K562 (cell line): ENCODE results near the gene ACTN4. TPM values are rescaled to one million over a fixed set of nuclear protein-coding genes. Genes with fewer than 3 reads are reported as not detected.
A peak's percentile ranks its signal among the peaks of the same experiment; 100 is the strongest.

ENCODE experiments used
- CBFA2T3 ChIP-seq: fragments of 450-650 bp; IDR thresholded peaks from 2 replicates; pipeline ENCODE4 v1.6.1; 2017
- CHD7 ChIP-seq: fragments of 200-600 bp; sonication (generic); IDR thresholded peaks from one replicate; pipeline ENCODE4 v1.6.1; 2012; ENCODE audit warnings: mild to moderate bottlenecking, low read depth, low read length, inconsistent platforms
- EP400 ChIP-seq: fragments of 450-650 bp; IDR thresholded peaks from 2 replicates; pipeline ENCODE4 v1.6.1; 2017; ENCODE audit warnings: antibody characterized with exemption, mild to moderate bottlenecking, moderate library complexity
- ERF ChIP-seq: fragments of 450-650 bp; formaldehyde crosslinking; IDR thresholded peaks from 2 replicates; pipeline ENCODE4 v1.4.0; 2020; ENCODE audit warnings: mild to moderate bottlenecking, mixed read lengths
- GATA2 ChIP-seq: sonication (generic); formaldehyde crosslinking; IDR thresholded peaks from 2 replicates; pipeline ENCODE4 v1.4.0; 2020; ENCODE audit warnings: mild to moderate bottlenecking, missing genetic modification reagents
- KAT2B ChIP-seq: IDR thresholded peaks from one replicate; pipeline ENCODE4 v1.6.1; 2012; ENCODE audit warnings: low read depth, mild to moderate bottlenecking, control low read depth, inconsistent platforms, low read length, moderate library complexity
- MAFG ChIP-seq: fragments of 450-650 bp; conservative IDR thresholded peaks from 2 replicates; pipeline ENCODE4 v1.6.1; 2016; ENCODE audit warnings: missing genetic modification characterization, missing compliant biosample characterization
- NFE2L1 ChIP-seq: fragments of 450-650 bp; IDR thresholded peaks from 2 replicates; pipeline ENCODE4 v1.6.1; 2016; ENCODE audit warnings: missing genetic modification characterization, low read depth, mild to moderate bottlenecking, missing compliant biosample characterization, moderate library complexity, borderline replicate concordance
- NFYB ChIP-seq: IDR thresholded peaks from 2 replicates; pipeline ENCODE4 v1.6.1; 2011; ENCODE audit warnings: mild to moderate bottlenecking, moderate library complexity; ENCODE audit not compliant: insufficient read length; ENCODE audit errors: extremely low read depth
- TAF1 ChIP-seq: IDR thresholded peaks from 2 replicates; pipeline ENCODE4 v1.6.1; 2011; ENCODE audit warnings: mild to moderate bottlenecking, low read length, moderate library complexity; ENCODE audit not compliant: insufficient read depth, control insufficient read depth, severe bottlenecking; ENCODE audit errors: extremely low read depth
- U2AF2 ChIP-seq: fragments of 200-400 bp; formaldehyde crosslinking; optimal IDR thresholded peaks from 2 replicates; pipeline ENCODE3; 2017; ENCODE audit warnings: low read depth, mild to moderate bottlenecking, low read length
- WHSC1 ChIP-seq: IDR thresholded peaks from one replicate; pipeline ENCODE4 v1.6.1; 2012; ENCODE audit warnings: low read length, control low read depth, inconsistent platforms
- ZNF512 ChIP-seq: IDR thresholded peaks from 2 replicates; pipeline ENCODE4 v1.6.1; 2016; ENCODE audit warnings: missing genetic modification characterization, missing compliant biosample characterization
- polyA plus RNA-seq, 8 experiments: library from polyadenylated mRNA; depleted of rRNA in 4 of 8; stranded (reverse) in 5 of 8; unstranded in 3 of 8; fragments of >200 nt; fragmentation: Nextera tagmentation in 2 of 8; fragmentation: Illumina TruSeq in 1 of 8; extraction: Ambion mirVana in 2 of 8; extraction: Trizol in 1 of 8; gene quantifications; 2 replicates each; pipeline versions ENCODE4 v1.2.1 to v1.2.3, GENCODE V29; 2011 to 2014; ENCODE audit warnings: inconsistent platforms in 1 of 8, missing spikeins in 1 of 8
- total RNA-seq, 7 experiments: library from RNA; depleted of rRNA in 6 of 7; stranded (reverse); fragments of >200 nt in 6 of 7; fragmentation: Illumina TruSeq in 2 of 7; extraction: Trizol in 2 of 7; gene quantifications; 2 replicates each; pipeline versions ENCODE4 v1.2.1 to v1.2.3, GENCODE V29; 2011 to 2021; ENCODE audit warnings: low replicate concordance in 1 of 7
- TF ChIP-seq, protein P1 (sequence below): fragments of 450-650 bp; IDR thresholded peaks from 2 replicates; pipeline ENCODE4 v1.6.1; 2016; ENCODE audit warnings: mild to moderate bottlenecking

The ACTN4 gene
- total and polyA plus RNA-seq, 9 of the 15 experiments (the other 6 are each of a cell fraction or from before 2014, with no cell fraction given), result 3.1 to 385 (median 125) TPM

DNA sequence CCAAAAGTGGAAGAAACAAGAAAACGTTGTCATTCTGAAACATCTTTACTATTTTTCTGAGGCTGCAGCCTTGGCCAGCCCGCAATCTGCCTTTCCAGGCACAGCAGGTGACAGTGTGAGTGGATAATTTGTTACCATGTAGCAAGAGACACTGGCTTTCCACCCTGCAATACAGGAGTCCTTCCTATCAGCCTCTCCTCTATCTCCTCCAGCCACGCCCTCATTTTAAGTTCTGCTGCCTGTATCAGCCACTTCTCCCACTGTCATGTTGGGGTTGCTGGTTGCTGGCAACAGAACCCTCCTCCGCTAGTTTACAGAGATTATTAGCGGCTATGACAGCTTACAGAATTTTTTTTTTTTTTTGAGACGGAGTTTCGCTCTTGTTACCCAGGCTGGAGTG is 133.6 kb downstream of the ACTN4 start (continued):
- TF ChIP-seq ZNF512 (tag), result no peak
- TF ChIP-seq TAF1, result no peak
- no peak for TF ChIP-seq U2AF2
- no peak for TF ChIP-seq MAFG (tag)
- TF ChIP-seq ERF (CRISPR knock-in tag), result no peak
- TF ChIP-seq NFYB, result no peak
- no peak for TF ChIP-seq NFE2L1
- TF ChIP-seq KAT2B, result no peak
- TF ChIP-seq, protein P1, sequence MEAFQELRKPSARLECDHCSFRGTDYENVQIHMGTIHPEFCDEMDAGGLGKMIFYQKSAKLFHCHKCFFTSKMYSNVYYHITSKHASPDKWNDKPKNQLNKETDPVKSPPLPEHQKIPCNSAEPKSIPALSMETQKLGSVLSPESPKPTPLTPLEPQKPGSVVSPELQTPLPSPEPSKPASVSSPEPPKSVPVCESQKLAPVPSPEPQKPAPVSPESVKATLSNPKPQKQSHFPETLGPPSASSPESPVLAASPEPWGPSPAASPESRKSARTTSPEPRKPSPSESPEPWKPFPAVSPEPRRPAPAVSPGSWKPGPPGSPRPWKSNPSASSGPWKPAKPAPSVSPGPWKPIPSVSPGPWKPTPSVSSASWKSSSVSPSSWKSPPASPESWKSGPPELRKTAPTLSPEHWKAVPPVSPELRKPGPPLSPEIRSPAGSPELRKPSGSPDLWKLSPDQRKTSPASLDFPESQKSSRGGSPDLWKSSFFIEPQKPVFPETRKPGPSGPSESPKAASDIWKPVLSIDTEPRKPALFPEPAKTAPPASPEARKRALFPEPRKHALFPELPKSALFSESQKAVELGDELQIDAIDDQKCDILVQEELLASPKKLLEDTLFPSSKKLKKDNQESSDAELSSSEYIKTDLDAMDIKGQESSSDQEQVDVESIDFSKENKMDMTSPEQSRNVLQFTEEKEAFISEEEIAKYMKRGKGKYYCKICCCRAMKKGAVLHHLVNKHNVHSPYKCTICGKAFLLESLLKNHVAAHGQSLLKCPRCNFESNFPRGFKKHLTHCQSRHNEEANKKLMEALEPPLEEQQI, result no peak
- no peak for TF ChIP-seq CHD7
- no peak for TF ChIP-seq WHSC1
- no peak for TF ChIP-seq EP400
- TF ChIP-seq GATA2 (CRISPR knock-in tag), result peak; percentile 88
- peak; percentile 89 for TF ChIP-seq CBFA2T3
